ENCODE measurements around the gene GAS2L3. TPM values are rescaled to one million over a fixed set of nuclear protein-coding genes. Genes with fewer than 3 reads are reported as not detected.
A peak's percentile ranks its signal among the peaks of the same experiment; 100 is the strongest.

GAS2L3 gene
- total RNA-seq, 4 donors from 2014 or later: 2.4 to 10.2 (median 3.3) TPM

- Histone ChIP-seq H3K4me3 (replicated peaks in 1 of 3) (no peak overlapping the region), H3K4me1 (no peaks in the 10 kb centered on the region), H3K9me3 (no peaks in the 10 kb centered on the region), H3K27ac (no peak overlapping the region), H3K27me3 (no peaks in the 10 kb centered on the region), H3K36me3 (no peaks in the 10 kb centered on the region)
- DNase-seq: no peak
- intact Hi-C loops (cut with DNase I): no loop called here
- 55 to 63% methylated on average over 4 of the region's 4 CpGs for WGBS, 2 donors
- TF ChIP-seq CTCF (IDR thresholded peaks at IDR 0.05) (no peak), POLR2A (IDR thresholded peaks at IDR 0.05) (no peak)
These were observed 82.7 kb downstream of the GAS2L3 start for GRCh38 chr12:100656141-100656540.

DNA sequence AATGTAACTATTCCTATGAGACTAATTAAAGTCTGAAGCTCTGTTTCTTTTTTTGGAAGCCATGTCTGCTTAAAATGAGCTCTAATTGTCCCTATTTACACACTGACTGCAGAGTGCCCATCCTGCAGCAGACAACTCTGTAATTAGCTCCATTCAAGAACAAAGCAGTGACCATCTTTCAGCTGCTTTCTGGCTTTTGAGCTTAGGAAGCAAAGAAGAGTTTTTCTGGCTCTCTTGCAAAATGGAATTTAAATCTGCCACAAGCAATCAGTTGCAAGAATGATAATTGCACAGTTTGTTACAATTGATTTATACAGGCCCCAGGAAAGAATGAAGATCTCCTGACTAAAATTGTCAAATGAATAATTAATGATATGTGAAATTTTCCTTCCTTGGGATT, 83.4 kb downstream of the GAS2L3 start:
- Histone ChIP-seq H3K9me3 (no peaks in the 10 kb centered on the region), H3K36me3 (no peaks in the 10 kb centered on the region), H3K27ac (no peak overlapping the region), H3K27me3 (no peaks in the 10 kb centered on the region), H3K4me1 (no peaks in the 10 kb centered on the region), H3K4me3 (replicated peaks in 1 of 3) (no peak overlapping the region)
- TF ChIP-seq CTCF (IDR thresholded peaks at IDR 0.05) (no peak), POLR2A (IDR thresholded peaks at IDR 0.05) (no peak)
- intact Hi-C loops (cut with DNase I): no loop called here
- no peak for DNase-seq

DNA sequence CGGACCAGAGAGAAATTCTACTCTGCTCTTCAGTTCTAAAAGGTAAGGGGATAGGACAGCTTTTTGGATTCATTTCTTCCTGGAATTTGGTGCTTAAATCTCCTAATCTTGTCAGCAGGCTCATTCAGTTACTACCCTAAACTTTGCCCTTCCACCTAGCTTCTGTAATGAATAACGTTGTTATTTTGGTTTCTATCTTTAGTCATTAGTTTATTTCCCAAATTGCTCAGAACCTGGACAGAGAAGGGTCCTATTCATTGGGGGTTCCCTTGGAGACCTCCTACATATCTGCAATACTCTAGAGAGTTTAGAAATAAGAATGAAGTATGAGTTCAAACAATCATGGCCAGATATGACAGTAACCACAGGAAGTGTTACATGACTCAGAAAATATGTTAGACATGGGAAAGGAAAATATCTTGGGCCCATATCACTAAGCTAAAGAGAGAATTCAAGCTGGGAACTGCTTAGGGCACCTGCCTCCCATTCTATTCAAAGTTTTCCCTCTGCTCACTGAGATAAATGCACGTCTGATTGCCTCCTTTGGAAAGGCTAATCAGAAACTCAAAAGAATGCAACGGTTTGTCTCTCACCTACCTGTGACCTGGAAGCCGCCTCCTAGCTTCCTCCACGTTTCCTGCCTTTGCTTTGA, 87.9 kb downstream of the GAS2L3 start:
- intact Hi-C loops (cut with DNase I): no loop called here
- H3K36me3 ChIP-seq: no peaks in the 10 kb centered on the region
- TF ChIP-seq CTCF (IDR thresholded peaks at IDR 0.05) (no peak), POLR2A (IDR thresholded peaks at IDR 0.05) (no peak)
- no peak overlapping the region for H3K4me3 ChIP-seq (replicated peaks in 1 of 3)
- no peaks in the 10 kb centered on the region for H3K9me3 ChIP-seq
- no peak overlapping the region for H3K27ac ChIP-seq
- DNase-seq: no peak
- 53 to 56% methylated on average over 6 of the region's 6 CpGs for WGBS, 2 donors
- no peaks in the 10 kb centered on the region for H3K27me3 ChIP-seq
- H3K4me1 ChIP-seq: no peaks in the 10 kb centered on the region

- no peak overlapping the region for H3K27ac ChIP-seq
- H3K4me3 ChIP-seq (replicated peaks in 1 of 3): no peak overlapping the region
- WGBS, 2 donors: 58 to 75% methylated on average over 2 of the region's 2 CpGs
- intact Hi-C loops (cut with DNase I): no loop called here
- no peaks in the 10 kb centered on the region for H3K4me1 ChIP-seq
- H3K27me3 ChIP-seq: no peaks in the 10 kb centered on the region
- H3K36me3 ChIP-seq: no peaks in the 10 kb centered on the region
- no peak for TF ChIP-seq CTCF (IDR thresholded peaks at IDR 0.05)
- TF ChIP-seq POLR2A (IDR thresholded peaks at IDR 0.05): no peak
- no peak for DNase-seq
- H3K9me3 ChIP-seq: no peaks in the 10 kb centered on the region
These were observed 93.1 kb downstream of the GAS2L3 start for GRCh38 chr12:100666588-100666987.

DNA sequence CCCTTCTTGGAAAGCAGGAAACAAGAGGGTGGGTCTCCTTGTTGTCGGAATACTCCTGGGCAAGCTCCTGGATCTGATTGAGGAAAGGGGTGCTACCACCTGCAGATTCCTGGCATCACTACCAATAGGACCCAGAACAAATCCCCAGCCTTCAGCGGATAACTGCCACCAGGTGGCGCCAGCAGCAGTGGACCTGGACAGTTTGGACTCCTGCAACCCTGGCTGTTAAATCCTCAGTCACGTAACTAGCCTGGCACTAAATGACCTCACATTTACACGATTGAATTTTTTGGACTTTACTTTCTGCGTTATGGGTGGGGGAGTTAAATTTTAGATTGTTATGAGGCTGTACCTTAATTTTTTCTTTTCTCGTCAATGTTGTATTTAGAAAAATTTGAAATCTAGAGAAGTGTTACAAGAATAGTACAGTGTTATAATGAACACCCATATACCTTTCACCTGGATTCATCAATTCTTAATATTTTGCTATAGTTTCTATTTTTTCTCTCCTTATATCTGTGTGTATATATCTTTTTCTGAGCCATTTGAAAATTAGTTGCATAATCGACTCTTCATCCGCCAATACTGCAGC, 95.6 kb downstream of the GAS2L3 start:
- intact Hi-C loops (cut with DNase I): no loop called here
- H3K4me1 ChIP-seq: no peaks in the 10 kb centered on the region
- DNase-seq: peak; percentile 64 to 72

More for the DNA sequence above, 95.6 kb downstream of the GAS2L3 start:
- no peak overlapping the region for H3K27ac ChIP-seq
- 33 to 38% methylated on average over 9 of the region's 9 CpGs for WGBS, 2 donors
- H3K4me3 ChIP-seq (replicated peaks in 1 of 3): no peak overlapping the region
- H3K9me3 ChIP-seq: no peaks in the 10 kb centered on the region
- H3K27me3 ChIP-seq: no peaks in the 10 kb centered on the region
- H3K36me3 ChIP-seq: no peaks in the 10 kb centered on the region
- TF ChIP-seq POLR2A (IDR thresholded peaks at IDR 0.05) (no peak), CTCF (IDR thresholded peaks at IDR 0.05) (peak; percentile 20 to 72 (median 44))

Data from thyroid gland (tissue), 4 donors.